MCF 10A (cell line): ENCODE data around the gene STK38L. TPM values are rescaled to one million over a fixed set of nuclear protein-coding genes. Genes with fewer than 3 reads are reported as not detected.

ENCODE experiments used
- BruUV-seq: library from RNA; stranded (reverse); fragments of 400-500 nt; replicated peaks from 2 replicates; lab custom pipeline; 2021; lab: Mats Ljungman, UMichigan
- CTCF ChIA-PET: fragments of 300-600 bp; sonication (Branson Sonifier 250); formaldehyde crosslinking; extraction: SDS; loops from one replicate; lab custom pipeline; 2021; ENCODE audit warnings: antibody characterized with exemption, inconsistent platforms; lab: Yijun Ruan, JAX
- POLR2A ChIA-PET: fragments of 300-600, 350-650 bp; sonication (Branson Sonifier 250); formaldehyde crosslinking; extraction: SDS; loops from one replicate; lab custom pipeline; 2020; ENCODE audit warnings: antibody characterized with exemption, inconsistent platforms; lab: Yijun Ruan, JAX
- DNase-seq: peaks from one replicate; pipeline ENCODE4 v3.0.0-alpha.2; 2018; ENCODE audit not compliant: unreplicated experiment
- H3K27ac Mint-ChIP-seq: one replicate; pipeline ENCODE4 v1.8.0; 2022; ENCODE audit warnings: mild to moderate bottlenecking, low read depth, mixed read lengths; ENCODE audit not compliant: unreplicated experiment
- H3K27me3 Mint-ChIP-seq: one replicate; pipeline ENCODE4 v1.8.0; 2022; ENCODE audit warnings: mixed read lengths; ENCODE audit not compliant: insufficient read depth, unreplicated experiment
- H3K36me3 Mint-ChIP-seq: one replicate; pipeline ENCODE4 v1.8.0; 2022; ENCODE audit warnings: mild to moderate bottlenecking, moderate library complexity, mixed read lengths; ENCODE audit not compliant: insufficient read depth, unreplicated experiment
- H3K4me1 Mint-ChIP-seq: one replicate; pipeline ENCODE4 v1.8.0; 2022; ENCODE audit warnings: mixed read lengths; ENCODE audit not compliant: insufficient read depth, unreplicated experiment
- H3K4me3 Mint-ChIP-seq: one replicate; pipeline ENCODE4 v1.8.0; 2022; ENCODE audit warnings: mild to moderate bottlenecking, moderate library complexity, mixed read lengths; ENCODE audit not compliant: unreplicated experiment
- H3K9me3 Mint-ChIP-seq: one replicate; pipeline ENCODE4 v1.8.0; 2022; ENCODE audit warnings: mixed read lengths; ENCODE audit not compliant: unreplicated experiment
- CTCF ChIP-seq: fragments of 200-600 bp; IDR thresholded peaks from one replicate; pipeline ENCODE4 v1.8.0; 2022; ENCODE audit warnings: antibody characterized with exemption, mild to moderate bottlenecking; ENCODE audit not compliant: unreplicated experiment
- intact Hi-C: fragments of 100-400 bp; cut with micrococcal nuclease; formaldehyde crosslinking; loops from 2 replicates; pipeline ENCODE4 v1.14.1; 2022
- total RNA-seq: library from RNA; stranded (reverse); gene quantifications from 2 replicates; pipeline ENCODE4 v1.2.3, GENCODE V29; 2022

The STK38L gene
- total RNA-seq, 1 experiment from 2014 or later: 18.1 TPM

- H3K4me3 Mint-ChIP-seq: no peak overlapping the region
- H3K27me3 Mint-ChIP-seq: no peaks in the 10 kb centered on the region
- TSS peak; percentile 18 for BruUV-seq
- no peak for TF ChIP-seq CTCF
- ChIA-PET POLR2A (no interaction called here), CTCF (no interaction called here)
- H3K27ac Mint-ChIP-seq: no peak overlapping the region
- intact Hi-C loops: no loop called here
- peaks cover 18% of the 10 kb centered on the region for H3K36me3 Mint-ChIP-seq
- H3K9me3 Mint-ChIP-seq: no peaks in the 10 kb centered on the region
- H3K4me1 Mint-ChIP-seq: peaks cover 10% of the 10 kb centered on the region
- no peak for DNase-seq
These were observed 55.0 kb downstream of the STK38L start for GRCh38 chr12:27299102-27299501.

GRCh38 chr12:27300226-27300625 lies 56.1 kb downstream of the STK38L start:
- ChIA-PET CTCF (interaction anchor here (1.1 kb wide), 1 partner anchor 15 kb away, joined by 5 read pairs; no protein-coding TSS in a partner anchor), POLR2A (no interaction called here)
- BruUV-seq: no TSS peak
- intact Hi-C loops: no loop called here
- peaks cover 18% of the 10 kb centered on the region for H3K36me3 Mint-ChIP-seq
- TF ChIP-seq CTCF: no peak
- H3K27me3 Mint-ChIP-seq: no peaks in the 10 kb centered on the region
- no peak for DNase-seq
- peaks cover 10% of the 10 kb centered on the region for H3K4me1 Mint-ChIP-seq
- H3K27ac Mint-ChIP-seq: no peak overlapping the region
- no peak overlapping the region for H3K4me3 Mint-ChIP-seq
- H3K9me3 Mint-ChIP-seq: no peaks in the 10 kb centered on the region

- no TSS peak for BruUV-seq
- H3K27me3 Mint-ChIP-seq: no peaks in the 10 kb centered on the region
- H3K4me3 Mint-ChIP-seq: no peak overlapping the region
- ChIA-PET POLR2A (interaction anchor here (0.7 to 3.7 kb wide), 4 partner anchors 13 to 331 kb away, joined by 3 to 14 read pairs (median 4); partner anchors contain the start of gene TM7SF3), CTCF (interaction anchor here (0.6 to 4.3 kb wide), 10 partner anchors 18 to 368 kb away, joined by 3 to 28 read pairs (median 3); no protein-coding TSS in a partner anchor)
- no peak for TF ChIP-seq CTCF
- peaks cover 10% of the 10 kb centered on the region for H3K4me1 Mint-ChIP-seq
- peak; percentile 34 for DNase-seq
- intact Hi-C loops: no loop called here
- peaks cover 11% of the 10 kb centered on the region for H3K36me3 Mint-ChIP-seq
- no peak overlapping the region for H3K27ac Mint-ChIP-seq
- no peaks in the 10 kb centered on the region for H3K9me3 Mint-ChIP-seq
These were observed 59.3 kb downstream of the STK38L start for GRCh38 chr12:27303139-27304111.

GRCh38 chr12:27304856-27305255 lies 60.8 kb downstream of the STK38L start:
- Mint-ChIP-seq H3K36me3 (no peaks in the 10 kb centered on the region), H3K4me1 (peaks cover 10% of the 10 kb centered on the region)
- POLR2A ChIA-PET: interaction anchor here (0.7 to 3.7 kb wide), 9 partner anchors 27 to 825 kb away, joined by 3 to 14 read pairs (median 3); partner anchors contain the start of genes MED21 and TM7SF3

More at GRCh38 chr12:27304856-27305255, 60.8 kb downstream of the STK38L start:
- H3K27me3 Mint-ChIP-seq: no peaks in the 10 kb centered on the region
- intact Hi-C loops: loop anchor here (5.0 kb wide), 3 partner anchors 63 to 368 kb away; partner anchors contain the start of genes FGFR1OP2, INTS13 and STK38L
- no peak for TF ChIP-seq CTCF
- BruUV-seq: no TSS peak
- CTCF ChIA-PET: interaction anchor here (0.7 to 4.3 kb wide), 16 partner anchors 8 to 452 kb away, joined by 3 to 28 read pairs (median 4); no protein-coding TSS in a partner anchor
- DNase-seq: no peak
- no peaks in the 10 kb centered on the region for H3K9me3 Mint-ChIP-seq
- no peak overlapping the region for H3K4me3 Mint-ChIP-seq
- H3K27ac Mint-ChIP-seq: no peak overlapping the region
